ENCODE measurements around the gene FAH.
"Not testable (repeated sequence)": the region's sequence is repeated elsewhere in the genome, so short reads cannot be mapped to it uniquely, and the experiment has no call there.

FAH gene

DNA sequence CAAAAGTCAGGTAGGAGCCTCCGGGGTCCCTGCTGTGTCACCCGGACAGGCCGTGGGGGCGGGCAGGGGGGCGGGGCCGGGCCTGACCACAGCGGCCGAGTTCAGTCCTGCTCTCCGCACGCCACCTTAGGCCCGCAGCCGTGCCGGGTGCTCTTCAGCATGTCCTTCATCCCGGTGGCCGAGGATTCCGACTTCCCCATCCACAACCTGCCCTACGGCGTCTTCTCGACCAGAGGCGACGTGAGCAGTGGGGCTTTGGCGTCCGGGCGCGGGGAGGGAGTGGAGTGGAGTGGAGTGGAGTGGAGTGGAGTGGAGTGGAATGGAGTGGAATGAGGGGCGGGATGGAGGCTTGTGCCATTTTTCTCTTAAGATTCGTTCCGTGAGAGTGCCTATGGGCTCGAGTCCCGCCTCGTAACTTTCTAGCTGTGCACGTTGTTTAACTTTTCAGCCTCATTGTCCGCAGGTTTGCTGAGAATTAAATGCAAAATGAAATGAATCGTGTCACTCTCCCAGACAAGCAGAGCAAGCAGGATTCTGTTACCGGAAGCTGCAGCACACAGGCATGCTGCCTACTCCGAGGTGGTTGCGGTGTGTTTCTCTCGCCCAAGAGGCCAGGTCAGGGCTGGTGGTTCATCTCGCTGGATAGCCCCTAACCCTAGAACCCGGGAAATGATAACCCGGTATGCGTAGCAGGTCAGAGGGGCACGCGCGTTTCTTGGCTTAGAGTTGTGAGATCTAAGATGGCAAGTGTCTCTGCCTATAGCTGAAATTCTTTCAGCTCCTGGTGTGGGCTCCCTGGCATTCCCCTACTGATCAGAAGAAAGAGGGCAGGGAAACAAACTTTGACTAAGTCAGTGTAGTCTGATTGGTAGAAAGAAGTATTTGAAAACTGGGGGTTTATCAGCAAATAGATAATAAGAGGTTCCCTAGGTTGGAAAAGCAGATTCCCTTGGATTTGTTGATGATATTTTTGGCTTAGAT, at the start of gene FAH:
TSS of gene FAH (plus strand) at position 104 of the 981 bp plus-strand sequence. CDS start at position 160, 56 bp downstream.
- peak in 1 of 2 experiments; percentile 11 for DNase-seq

GRCh38 chr15:80105193-80105592, 47.6 kb upstream of the FAH start:
- DNase-seq = no peak

GRCh38 chr15:80105595-80105994, 47.2 kb upstream of the FAH start:
- DNase-seq = no peak

GRCh38 chr15:80106051-80106450, 46.7 kb upstream of the FAH start:
- DNase-seq = no peak

DNA sequence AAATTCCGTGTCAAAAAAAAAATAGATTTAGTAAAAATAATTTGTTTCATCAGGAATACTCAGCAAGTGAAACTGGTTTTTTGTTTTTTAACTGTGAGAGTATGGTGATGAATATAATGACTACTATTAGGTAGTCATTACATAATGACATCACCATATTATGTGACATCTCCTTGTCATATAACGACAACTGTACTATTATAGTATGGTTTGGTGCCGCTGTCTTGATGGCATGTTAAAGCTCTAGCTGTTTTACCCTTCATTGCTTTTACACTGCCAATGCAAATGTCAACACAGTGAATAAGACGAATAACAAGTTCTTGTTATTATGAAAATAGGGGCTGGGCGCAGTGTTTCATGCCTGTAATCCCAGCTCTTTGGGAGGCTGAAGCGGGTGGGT, 45.6 kb upstream of the FAH start:
- DNase-seq = no peak

- DNase-seq = no peak
These were observed 45.0 kb upstream of the FAH start for GRCh38 chr15:80107774-80108173.

DNA sequence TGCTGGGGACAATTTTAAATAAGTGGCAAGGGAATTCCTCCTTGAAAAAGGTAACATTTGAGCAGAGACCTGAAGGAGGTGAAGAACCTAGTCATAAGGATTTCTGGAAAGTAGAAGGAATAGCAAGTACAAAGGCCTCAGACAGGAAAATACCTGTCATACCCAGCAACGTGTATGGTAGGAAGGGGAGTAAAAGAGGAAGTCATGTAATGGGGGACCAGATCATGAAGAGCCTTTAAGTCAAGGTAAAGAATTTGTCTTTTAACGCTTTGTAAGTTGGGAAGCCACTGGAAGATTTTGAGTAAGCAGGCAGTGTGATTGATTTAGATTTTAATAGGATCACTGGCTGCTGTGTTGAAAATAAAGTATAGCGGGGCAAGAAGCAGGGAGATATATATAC, 43.4 kb upstream of the FAH start:
- no peak for DNase-seq

DNA sequence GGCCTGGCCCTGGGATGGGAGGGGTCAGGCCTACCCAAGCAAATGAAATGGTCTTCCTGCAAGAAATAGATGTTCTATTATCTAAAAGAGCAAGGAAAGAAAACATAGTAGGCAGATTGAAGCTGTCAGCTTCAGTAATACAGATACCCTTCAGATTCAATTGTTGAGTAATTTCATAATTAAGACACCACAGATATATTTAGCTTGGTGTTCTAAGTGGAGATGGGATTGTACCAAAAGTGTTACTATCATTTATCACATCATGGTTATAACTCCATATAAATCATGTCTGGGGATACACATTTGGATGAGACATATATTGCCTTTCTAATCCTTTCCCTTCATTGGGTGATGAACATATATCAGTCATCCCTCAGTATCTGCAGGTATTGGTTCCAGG, 41.9 kb upstream of the FAH start:
- no peak for DNase-seq

DNA sequence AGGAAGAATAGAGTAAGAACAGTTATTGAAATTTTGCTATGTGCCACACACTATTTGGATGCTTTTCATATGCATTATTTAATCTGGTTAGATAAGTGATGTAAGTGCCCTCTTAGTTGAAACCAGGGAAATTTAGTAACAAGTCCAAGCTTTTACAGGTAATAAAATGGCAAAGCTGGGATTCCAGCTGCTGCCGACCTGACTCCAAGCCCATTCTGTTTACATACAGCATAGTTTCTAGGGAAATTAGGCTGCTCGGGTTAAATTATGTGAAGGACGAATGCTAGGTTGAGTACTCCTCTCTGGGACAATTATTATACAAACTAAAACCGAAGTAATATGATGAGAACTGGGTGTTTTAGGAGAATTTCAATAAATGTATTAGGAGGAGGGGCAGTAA, 38.7 kb upstream of the FAH start:
- DNase-seq = no peak

DNA sequence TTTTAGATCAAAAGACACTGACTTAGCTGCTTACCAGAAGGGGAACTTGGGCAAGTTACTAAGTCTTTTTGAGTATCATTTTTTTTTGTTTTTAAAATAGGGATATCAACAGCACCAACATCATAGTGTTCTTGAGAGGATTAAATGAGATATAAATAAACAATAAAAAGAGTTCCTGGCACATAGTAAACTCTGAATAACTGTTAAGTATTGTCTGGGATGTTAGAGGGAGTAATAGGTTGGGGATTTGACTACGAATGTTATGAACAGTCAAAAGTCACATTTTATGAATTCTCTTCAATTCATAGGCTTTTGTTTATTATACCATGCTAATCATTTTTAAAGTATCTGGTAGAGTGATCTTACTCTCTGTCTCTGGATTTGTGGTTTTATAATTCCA, 37.8 kb upstream of the FAH start:
- no peak for DNase-seq

DNA sequence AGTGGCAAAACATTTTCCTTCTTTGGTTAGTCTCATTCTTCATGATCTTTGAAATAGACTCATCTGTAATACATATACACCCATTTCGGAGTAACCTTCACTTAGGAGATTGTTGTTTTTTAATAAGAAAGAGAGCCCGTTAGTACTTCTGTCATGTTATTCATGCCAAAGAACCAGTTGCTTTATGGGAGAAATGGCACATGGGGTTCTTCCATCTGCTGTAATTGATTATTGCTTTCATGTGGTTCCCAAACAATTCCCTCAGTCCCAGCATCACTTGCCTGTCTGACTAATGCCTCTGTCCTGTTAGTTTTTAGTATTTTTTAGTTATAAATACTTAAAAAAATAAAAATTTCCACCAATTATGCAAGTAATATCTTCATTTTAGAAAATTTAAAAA, 33.8 kb upstream of the FAH start:
- no peak for DNase-seq

DNA sequence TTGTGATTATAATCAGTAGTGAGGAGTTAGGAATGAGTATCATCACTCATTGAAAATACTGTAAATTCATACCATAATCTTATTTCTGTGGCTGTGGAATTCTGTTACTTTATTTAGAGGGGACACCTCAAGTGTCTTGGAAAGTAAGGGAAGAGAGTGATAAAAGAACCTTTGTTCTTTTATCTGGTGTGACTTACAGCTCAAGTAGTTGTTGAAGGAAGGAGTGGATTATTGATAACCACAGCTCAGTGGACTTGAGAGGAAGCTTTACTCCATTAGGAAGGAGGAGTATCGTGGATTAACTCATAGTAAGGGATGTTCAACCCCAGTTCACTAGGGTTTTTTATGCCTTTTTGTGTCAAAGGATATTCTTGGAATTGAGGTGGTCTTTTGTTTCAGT, 32.2 kb upstream of the FAH start:
- no peak for DNase-seq

DNA sequence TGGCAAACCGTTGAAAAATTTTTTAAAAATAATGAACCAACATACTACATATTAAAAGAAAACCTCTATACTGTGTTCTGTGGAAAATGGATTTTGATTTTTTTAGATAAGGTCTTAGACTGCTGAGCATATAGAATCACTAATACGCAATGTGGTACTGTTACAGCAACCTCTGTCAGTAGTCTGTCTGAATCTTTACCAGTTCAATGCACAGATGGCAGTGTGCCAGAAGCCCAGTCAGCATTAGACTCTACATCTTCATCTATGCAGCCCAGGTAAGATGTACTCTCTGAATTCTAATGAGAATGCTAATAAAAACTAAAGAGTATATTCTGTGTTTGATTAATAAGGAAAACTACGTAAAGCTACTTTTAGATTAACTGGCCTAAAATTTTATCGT, 31.3 kb upstream of the FAH start:
- DNase-seq = no peak

DNA sequence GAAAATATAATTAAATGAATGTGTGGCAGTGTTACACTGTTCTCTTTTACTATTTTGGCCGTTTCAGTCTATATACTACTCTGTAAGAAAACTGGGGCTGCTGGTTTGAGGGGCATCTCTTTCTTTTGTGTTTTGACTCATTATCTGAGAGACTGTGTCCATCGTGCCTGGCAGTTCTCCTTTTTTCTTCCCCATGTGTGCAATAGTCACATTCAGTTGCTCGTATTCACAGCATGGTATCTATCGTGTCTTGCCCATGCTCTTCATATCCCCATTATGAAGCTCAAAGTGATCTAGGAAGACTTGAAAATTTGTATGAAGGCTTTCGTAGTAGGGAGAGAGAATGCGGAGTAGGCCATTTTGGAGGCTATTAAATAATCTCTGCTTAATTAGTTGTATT, 29.8 kb upstream of the FAH start:
- no peak for DNase-seq

DNA sequence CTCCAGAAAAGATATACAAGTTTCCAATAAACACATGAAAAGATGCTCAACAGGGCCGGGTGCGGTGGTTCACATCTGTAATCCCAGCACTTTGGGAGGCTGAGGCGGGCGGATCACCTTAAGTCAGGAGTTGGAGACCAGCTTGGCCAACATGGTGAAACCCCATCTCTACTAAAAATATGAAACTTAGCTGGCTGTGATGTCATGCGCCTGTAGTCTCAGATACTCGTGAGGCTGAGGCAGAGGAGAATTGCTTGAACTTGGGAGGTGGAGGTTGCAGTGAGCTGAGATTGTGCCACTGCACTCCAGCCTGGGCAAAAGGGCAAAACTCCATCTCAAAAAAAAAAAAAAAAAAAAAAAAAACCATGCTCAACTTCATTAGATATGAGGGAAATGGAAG, 25.5 kb upstream of the FAH start:
- DNase-seq = not testable (repeated sequence)

DNA sequence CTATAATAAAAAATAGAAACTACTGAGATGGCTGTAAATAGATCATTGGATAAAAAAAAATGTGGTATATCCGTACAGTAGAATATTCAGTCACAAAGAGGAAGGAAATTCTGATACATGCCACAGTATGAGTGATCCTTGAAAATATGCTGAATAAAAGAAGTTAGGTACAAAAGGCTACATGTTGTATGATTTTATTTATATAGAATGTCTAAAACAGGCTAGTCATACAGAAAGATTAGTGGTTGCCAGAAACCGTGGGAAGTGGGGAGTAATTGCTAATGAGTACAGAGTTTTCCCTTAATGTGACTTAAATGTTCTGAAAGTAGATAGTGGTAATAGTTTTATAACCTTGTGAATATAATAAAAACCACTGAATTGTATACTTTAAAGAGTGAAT, 24.9 kb upstream of the FAH start:
- no peak for DNase-seq

DNA sequence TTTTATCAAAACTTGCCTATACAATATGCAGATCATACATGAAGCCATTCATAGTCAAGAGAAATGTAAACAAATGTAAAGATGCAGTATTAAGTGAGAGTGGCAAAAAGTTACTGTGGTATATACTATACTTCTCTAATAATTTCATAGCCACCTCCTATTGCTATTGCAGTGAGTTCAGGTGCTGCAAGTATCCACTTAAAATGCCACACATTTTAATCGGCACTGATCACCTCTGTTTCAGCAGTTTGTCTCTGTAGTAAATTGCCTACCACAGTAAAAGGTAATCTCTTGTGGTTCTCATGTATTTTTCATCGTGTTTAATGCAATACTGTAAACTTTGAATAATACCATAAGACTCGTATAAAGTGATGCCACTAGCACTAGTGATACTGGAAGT, 20.4 kb upstream of the FAH start:
- no peak for DNase-seq

GRCh38 chr15:80136854-80137253, 15.9 kb upstream of the FAH start:
- no peak for DNase-seq

- DNase-seq = no peak
These were observed 13.8 kb upstream of the FAH start for GRCh38 chr15:80138961-80139360.

DNA sequence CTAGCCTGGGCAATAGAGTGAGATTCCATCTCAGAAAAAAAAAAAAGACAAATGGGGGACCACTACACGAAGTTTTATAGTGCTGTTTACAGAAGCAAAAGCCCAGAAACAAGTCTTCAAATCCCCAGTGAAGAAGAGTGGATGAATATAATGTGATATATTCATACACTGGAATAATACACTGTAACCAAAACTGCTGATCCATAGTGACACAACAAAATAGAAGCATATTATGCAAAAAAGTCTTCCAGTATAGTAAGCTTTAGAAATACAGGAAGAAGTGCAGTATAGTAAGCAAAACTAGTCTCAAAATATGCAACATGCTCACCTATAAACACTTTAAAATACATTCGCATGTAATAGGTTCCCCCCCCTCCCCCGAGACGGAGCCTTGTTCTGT, 11.9 kb upstream of the FAH start:
- DNase-seq = no peak

GRCh38 chr15:80141916-80142598, 10.7 kb upstream of the FAH start:
- DNase-seq = no peak

DNA sequence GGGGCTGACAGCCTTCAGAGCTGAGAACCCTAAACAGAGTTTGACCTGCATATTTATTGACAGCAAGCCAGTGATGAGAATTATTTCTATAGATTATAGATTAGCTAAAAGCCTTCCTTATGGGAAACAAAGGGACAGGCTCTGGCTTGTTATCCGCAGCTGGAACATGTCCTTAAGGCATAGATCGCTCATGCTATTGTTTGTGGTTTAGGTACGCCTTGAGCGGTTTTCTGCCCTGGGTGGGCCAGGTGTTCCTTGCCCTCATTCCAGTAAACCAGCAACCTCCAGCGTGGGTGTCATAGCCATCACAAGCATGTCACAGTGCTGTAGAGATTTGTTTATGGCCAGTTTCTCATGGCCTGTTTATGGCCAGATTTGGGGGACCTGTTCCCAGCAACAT, 10.2 kb upstream of the FAH start:
- no peak for DNase-seq

DNA sequence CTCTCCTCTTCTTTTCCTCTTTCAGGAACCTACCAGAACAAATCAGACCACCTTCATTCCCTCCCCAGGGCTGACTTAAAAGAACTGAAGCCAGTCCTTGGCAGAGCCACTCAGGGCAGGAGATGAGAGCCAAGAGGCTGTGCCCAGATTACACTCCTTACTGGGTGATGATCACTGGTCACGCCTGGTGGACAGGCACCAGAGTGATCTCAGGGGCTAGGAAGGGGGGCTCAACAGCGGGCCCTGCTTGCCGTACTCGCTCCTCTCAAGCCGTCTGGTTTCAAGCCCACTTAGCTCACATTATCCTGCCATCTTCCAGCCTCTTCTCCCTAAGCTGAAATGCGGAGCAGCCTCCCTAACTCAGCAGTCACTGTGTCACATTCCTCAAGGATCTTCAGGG, 1.7 kb upstream of the FAH start:
- no peak for DNase-seq

- DNase-seq = no peak
These were observed 1.2 kb upstream of the FAH start for GRCh38 chr15:80151576-80151975.
